HG02885 (cell line): ENCODE data around the gene MRPL18.
"Not testable (repeated sequence)": the region's sequence is repeated elsewhere in the genome, so short reads cannot be mapped to it uniquely, and the experiment has no call there.

ENCODE experiments used
- ATAC-seq: cut with Tn5 transposase; IDR thresholded peaks from one replicate; pipeline ENCODE4 v1.9.1; 2021; ENCODE audit warnings: mild to moderate bottlenecking; ENCODE audit not compliant: unreplicated experiment, poor library complexity

The MRPL18 gene

DNA sequence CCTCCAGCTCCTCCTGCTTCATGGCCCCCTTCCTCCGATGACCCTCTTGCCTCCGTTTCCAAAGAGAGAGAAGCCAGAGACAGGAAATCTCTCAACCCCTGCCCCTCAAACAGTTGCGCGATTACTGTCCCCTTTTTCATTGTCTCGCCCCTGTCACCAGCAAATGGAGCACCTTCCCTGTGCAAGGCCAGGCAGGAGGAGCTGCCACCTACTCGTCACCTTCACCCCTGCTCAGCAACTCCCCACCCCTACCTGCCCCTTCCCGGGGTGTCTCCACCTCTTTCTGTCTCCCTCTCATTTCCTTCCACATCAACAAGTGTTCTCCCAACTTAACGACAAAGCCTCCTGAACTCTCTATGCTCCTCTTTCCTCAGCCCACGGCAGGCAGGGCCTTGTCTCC, 23.5 kb downstream of the MRPL18 start:
- ATAC-seq = no peak

DNA sequence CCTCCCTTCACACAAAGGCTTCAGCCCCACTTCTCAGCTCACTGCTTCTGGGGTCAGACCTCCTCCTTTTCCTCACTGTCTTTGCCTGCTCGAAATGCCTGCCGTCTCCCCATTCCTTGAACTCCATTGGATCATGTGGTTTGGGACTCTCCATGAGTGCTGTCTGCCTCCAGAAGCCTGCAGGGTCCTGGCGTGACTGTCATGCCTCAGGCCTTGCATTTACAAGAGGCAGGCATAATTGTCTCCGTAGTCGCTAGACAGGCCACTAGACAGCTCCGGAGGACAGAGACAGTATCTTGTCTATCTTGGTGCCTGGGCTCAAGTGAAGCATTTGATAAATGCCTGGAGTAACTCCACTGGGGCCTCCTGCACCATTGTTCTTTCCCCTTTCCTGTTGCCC, 25.1 kb downstream of the MRPL18 start:
- ATAC-seq = no peak

DNA sequence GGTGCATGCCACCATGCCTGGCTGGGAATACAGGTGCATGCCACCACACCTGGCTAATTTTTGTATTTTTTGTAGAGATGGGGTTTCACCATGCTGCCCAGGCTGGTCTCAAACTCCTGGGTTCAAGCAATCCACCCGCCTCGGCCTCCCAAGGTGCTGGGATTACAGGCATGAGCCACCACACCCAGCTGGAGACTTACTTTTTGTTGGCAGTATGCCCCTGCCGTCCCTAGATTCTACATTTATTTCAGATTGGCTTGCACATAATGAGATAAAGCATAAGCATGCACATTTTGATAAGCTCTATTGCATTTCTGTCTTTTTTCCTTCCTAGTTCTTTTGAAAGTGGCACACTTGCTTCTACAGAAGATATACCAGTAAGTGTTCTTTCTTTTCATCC, 26.5 kb downstream of the MRPL18 start:
- ATAC-seq = not testable (repeated sequence)

DNA sequence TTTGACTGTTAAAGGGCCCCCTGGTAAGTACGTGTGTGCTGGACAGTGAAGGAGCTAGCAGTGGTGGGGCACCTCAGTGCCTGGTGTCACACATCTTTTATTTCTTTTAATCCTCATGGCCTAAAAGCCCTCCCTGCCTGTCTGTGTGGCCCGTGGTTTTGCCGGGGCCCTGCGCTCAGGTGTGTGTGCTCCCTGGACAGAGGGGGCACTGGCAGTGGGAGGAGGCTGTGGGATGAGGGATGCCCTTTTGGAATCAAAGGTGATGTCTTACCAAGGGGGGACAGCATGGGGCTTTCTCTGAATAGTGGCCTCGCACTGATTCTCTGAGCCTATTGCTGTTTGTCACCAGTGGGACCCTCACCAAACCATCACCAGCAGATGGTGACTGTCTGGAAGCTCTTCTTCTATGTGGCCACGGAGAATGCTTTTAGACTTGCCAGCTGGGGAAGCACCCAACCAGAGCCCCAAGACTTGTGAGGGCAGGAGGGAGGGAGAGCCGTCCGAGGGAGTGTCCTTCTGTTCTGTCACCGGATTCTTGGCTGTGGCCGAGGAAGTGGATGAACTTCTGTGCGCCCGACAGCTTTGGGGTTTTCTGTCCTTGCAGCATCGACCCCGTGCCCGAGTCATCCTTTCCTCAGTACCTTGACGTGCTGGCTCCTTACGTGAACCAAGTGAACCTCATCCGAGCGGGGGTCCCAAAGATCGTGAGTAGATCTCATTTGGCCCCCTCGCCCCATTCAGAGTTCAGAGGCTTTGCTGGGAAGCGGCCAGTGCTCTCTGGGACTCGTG, 27.9 kb downstream of the MRPL18 start:
- ATAC-seq = no peak

DNA sequence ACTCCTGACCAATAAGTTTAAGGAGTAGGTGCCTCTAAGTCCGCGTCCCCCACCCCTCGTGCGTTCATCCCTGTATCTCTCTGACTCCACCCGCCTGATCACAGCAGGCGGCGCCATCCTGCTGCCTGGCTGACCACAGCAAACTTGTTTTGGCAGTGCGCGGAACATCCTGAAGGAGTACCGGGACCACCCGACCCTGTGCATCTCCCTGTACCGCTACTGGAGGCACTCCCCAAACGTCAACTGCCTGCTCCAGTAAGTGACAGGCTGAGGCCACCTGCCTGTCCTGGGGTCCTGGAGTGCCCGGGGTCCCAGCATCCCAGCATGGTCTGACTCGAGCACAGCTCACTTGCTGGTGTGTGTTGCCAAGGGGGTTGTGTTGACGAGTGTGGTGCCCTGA, 28.8 kb downstream of the MRPL18 start:
- no peak for ATAC-seq

DNA sequence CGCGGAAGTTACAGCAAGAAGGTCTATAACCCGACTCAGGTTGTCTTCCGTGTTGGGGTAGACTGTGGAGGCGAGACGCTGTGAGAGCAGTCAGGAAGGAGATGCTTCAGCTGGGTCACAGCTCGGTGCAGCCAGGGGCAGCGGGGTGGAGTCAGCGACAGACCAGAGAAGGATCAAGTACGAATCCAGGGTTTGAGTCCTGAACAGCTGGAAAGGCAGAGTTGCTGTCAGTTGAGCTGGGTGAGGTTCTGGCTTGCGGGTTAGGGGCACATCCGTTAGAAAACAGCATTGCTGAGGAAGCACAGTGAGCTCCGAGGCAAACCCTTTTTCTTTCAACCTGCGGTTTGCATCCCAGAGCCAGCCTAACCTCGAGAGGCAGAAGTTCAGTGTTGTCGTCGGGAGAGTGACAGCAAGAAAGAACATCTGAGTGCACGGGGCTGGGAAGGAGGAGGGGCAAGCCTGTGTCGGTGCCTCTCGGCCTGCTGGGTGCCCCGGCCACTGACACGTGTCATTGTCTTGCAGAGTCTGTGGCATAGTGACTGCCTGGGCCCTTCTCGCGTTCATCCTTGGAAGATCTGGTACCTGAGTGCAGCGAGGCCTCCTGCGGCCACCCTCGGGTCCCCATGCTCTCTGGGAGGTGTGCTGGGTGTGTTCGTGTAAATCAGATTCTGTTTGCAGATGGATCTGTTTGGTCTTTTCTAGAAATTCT, 29.8 kb downstream of the MRPL18 start:
- ATAC-seq = no peak

DNA sequence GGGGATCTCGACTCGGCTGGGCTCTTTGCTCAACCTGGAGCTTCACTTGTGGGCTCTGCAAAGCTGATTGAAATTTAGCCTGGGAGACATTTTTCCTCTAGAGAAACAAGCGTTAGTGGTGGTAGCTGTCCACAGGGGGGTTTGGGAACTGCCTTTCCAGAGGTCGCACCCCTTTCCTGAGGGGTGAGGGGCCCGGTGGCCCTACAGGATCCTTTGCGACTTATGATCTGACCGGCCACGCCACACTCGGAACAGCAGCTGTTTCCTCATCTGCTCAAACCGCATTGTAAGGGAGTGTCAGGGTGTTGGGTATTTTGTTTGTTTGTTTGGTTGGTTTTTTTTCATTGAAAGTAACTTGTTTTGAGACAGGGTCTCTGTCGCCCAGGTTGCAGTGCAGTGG, 30.9 kb downstream of the MRPL18 start:
- no peak for ATAC-seq

DNA sequence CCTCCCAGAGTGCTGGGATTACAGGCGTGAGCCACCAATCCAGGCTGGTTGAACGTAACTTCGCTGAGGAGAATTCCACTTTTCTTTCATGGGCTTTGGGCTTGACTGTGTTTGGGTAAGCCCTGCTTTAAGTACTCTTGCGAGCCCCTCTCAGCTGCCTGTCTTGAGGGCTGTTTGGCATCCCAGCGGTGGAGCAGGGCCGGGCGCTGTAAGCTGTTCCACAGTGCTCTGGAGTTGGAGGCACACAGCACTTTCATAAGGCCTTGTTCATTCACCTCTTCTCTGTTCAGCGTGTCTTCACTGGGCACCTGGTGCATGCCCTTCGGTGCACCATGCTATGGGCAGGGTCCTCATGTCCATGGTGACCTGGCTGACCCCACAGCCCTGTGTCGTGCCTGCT, 31.5 kb downstream of the MRPL18 start:
- ATAC-seq = no peak

DNA sequence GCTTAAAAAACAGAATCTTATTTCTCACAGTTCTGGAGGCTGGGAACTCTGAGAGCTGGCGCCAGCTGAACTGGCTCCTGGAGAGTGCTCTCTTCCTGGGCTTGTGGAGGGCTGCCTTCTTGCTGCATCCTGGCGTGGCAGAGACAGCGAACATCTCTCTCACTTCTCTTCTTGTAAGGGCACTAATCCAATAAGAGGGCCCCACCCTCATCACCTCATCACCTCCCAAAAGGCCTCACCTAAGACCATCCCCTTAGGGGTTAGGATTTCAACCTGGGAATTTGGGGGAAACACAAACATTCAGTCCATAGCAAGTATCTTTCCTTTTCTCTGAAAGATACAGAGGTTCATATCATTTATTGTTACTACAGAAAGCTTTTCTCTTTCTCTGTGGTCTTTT, 33.7 kb downstream of the MRPL18 start:
- no peak for ATAC-seq

DNA sequence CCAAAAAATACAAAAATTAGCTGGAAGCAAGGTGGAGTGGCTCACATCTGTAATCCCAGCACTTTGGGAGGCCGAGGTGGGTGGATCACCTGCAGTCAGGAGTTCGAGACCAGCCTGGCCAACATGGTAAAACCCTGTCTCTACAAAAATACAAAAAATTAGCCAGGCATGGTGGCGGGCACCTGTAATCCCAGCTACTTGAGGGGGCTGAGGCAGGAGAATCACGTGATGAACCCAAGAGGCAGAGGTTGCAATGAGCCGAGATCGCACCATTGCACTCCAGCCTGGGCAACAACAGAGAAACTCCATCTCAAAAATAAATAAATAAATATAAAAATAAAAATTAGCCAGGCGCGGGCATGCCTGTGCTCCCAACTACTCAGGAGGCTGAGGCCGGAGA, 34.4 kb downstream of the MRPL18 start:
- ATAC-seq = not testable (repeated sequence)

DNA sequence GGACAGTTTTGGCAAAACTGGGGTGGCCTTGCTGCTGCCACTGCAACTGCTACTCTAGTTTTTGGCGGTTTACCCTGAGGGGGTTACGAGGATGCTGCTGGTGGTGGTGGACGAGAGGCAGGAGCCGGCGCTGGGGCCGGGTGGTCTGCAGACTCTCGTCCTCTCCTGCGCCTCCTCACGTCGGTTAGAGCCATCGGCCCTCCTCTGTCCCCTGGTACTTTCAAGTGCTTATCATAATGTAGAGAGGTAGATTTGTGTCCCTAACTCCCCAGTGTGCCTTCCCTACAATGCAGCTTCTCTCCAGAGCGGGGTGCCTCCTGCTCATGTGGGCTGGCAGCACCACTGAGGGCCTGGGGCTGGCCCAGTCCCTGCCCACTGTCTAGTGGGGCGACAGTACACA, 35.7 kb downstream of the MRPL18 start:
- no peak for ATAC-seq

DNA sequence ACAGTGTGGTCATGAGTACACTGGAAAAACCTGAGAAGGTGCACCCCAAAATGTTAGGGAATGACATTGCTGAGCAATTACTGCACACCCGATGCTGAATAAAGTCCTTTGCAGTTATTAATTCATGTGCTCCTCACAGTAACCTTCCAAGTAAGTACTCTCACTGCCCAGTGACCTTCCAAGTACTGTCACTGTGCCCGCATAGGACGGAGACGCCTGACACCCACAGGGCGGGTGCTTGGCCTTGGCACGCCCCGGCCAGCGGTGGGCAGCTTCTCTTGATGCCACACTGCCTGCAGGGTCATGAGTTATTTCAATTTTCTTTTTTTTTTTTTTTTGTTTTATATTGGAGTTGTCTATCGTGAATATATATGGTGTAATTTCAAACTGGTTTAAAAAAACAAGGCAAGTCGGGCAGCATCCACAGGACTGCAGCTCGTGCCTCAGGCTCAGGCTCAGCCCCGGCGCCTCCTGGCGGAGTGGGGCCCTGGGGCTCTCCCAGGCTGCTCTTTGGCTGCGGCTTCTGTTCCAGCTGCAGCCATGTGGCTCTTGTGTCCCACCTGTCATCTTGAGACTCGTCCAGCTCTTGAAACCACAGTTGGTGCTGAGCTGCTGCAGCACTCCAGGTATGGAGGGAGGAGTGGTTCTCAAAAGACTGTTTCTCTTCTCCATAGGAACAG, 36.8 kb downstream of the MRPL18 start:
- no peak for ATAC-seq

DNA sequence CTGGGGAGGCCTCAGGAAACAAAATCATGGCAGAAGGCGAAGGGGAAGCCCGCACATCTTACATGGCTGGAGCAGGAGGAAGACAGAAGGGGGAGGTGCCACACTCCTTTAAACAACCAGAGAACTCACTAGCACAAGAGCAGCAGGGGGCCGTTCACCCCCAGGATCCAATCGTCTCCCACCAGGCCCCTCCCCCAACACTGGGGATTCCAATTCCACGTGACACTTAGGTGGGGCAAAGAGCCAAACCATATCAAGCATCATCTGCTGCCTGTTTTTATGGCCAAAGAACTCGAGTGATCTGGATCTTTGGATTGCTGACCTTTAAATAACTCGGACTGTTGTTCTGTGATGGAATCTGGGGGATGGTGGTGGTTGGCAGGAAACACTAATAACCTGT, 37.8 kb downstream of the MRPL18 start:
- ATAC-seq = no peak

DNA sequence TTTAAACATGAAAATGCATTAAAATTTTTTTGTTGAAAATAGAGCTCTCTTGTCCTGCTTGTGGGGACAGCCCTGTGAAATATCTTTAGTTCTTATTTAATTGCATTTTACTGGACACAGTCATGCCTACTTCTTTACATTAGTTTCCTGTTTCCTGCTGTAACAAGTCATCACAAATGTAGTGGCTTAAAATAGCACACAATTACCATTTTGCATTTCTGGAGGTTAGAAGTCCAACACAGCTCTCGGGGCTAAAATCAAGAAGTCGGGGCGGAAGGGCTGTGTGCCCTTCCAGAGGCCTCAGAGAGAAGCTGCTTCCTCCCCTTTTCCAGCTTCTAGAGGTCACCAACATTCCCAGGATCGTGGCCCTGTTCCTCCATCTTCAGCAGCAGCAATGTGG, 39.3 kb downstream of the MRPL18 start:
- no peak for ATAC-seq

DNA sequence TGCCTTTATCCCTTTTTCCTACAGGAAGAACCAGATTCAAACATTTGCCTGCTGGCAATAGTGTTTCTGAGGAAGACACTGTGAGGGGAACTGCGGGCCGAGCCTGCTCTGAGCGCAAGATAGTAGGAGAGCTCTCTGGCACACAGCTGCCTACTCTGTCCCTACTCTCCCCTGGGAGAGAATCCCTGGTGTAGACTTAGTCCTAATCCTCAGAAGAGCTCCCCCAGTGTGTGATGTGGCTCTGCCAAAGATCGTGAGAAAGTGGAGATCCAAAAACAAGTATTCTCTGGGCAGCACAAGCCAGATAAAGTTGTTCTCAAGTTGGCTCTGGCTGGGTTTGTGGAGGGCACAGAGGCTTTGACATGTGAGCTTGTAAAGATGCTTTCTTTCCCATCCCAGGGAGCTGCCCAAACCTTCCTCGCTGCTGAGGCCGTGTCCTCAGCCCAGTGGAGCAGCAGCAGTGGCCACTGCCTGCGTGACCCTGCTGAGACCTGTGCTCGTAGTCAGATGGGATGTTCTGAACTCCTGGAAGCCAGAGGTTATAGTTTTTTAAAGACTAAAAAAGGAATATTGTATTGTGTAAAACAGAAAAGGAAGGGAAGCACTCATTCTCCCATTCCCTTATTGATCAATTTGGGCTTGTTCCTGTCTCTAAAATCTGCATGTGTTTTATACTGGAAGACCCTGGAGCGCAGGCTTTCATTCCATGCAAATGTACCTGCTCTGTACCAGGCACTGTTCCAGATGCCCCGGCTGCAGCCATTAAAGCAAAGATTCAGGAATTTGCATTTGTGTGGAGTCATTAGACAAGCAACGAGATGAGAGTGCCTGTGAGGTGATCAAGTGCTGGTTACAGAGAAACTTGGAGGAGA, 40.5 kb downstream of the MRPL18 start:
- ATAC-seq = no peak

DNA sequence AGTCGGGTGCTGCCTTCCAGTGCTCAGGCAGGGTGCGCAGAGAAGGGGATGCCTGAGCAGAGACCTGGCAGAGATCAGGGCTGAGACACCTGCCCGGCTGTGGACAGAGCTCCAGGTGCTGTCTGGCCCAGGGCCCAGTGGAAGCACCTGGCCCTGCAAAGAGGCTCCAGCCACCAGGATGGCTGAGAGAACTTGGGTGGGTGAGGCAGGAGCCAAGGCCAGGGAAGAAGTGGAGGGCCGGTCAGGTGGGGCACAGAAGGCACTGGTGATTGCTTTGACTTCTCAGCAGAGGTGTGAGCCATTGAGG, 41.1 kb downstream of the MRPL18 start:
- no peak for ATAC-seq

DNA sequence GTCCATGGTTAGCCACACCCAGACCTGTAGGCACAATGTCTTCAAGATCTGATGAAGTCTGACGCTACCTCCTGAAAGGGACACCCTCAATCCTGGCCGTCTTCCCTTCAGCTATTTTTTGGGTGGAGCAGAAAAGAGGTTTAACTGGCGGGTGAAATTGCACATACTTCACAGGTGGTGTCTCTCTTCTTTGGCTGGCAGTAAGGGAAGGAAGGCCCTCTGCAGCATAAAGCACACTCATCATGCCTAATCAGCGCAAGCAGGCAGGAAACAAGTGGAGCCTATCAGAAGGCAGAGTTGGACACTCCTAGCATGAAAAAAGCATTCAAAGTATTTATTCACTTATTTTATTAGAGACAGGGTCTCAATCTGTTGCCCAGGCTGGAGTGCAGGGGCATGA, 42.7 kb downstream of the MRPL18 start:
- no peak for ATAC-seq

DNA sequence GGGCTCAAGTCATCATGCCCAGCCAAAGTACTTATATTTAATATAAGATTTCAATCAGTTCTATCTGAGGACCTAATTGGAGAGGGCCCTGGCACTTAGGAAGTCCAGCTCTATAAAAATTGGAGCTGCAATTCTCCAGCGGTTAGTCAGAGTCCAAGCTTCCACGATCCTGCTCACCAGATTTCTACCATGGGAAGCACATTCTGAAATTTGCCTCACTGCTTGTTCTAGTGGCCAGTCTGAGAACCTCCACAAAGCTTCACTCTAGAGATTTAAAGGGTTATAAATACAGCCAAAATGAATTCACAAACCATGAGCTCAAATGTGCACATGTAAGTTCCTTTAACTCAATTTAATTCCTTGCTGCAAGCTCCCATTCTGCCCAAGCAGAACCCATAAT, 43.3 kb downstream of the MRPL18 start:
- no peak for ATAC-seq

DNA sequence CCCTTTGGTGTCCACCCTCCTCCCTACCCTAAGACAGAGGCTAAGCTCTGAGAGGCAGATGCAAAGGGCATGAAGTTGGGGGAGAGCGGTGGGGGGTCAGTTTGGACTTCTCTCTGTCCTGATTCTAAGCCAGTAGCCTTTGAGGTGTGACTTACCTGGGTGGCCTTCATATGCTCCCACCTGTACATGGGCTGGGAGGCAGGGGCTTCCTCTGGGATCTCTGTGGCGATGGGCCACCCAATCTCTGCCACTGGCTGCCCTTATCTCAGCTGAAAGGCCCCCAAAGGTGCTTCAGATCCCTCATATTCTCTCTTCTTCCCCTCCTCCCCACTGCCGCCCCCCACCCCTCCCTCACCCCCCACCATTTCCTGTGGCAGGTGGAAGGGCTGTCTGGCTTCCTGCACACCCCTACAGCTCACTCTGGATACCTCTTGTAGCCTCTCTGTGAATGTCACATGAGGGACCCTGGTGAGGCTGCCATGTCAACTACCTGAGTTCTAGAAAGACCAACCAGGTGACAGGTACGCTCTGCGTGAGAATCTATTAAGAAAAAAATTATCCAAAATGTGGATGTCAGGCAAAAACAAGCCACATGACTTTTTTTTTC, 43.8 kb downstream of the MRPL18 start:
- ATAC-seq = no peak

DNA sequence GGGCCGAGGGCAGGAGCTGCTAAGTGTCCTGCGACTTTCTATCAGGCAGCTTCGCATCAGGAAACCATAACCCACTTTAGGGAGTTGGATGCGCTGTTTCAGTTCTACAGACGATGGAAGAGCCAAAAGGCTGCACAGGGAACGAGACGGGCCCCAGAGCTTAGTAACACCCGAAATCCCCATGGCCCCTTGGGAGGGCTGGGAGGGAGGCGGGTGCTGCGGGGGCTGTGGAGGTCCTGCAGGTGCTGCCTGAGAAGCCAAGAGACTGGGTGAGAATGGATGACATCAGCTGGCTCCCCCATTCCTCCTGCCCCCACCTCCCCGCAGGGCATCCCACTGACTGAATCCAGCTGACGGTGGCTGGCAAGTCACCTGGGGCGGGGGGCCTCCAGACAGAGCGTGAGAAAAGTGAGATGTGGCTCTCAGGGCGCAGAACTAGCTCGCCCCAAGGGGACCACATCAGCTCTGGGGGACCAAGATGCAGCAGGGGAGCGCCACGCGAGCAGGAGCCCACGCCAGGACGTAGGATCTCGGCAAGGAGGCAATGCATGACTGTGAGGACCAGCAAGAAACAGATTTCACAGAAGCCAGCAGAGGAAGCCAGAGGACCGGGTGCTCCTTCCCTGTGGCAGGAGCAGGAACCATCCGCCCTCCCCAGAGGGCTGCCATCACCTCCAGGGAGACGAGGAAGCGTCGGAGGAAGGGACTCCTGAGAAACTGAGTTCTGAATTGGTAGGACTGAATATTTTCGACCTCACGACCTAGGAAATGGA, 46.6 kb downstream of the MRPL18 start:
- no peak for ATAC-seq
